ENCODE results near the gene JOSD1. TPM values are rescaled to one million over a fixed set of nuclear protein-coding genes. Genes with fewer than 3 reads are reported as not detected.
A peak's percentile ranks its signal among the peaks of the same experiment; 100 is the strongest.

Gene JOSD1
- total and polyA plus RNA-seq, 12 donors = 9.6 to 37.3 (median 21.8) TPM

GRCh38 chr22:38716826-38717225 is 16.1 kb upstream of the JOSD1 start:
- Histone ChIP-seq H3K9me3 (no peaks in the 10 kb centered on the region), H3K4me3 (no peak overlapping the region), H3K36me3 (peaks cover 0 to 80% (median 25%) of the 10 kb centered on the region in 9 donors), H3K27me3 (no peaks in the 10 kb centered on the region), H3K4me1 (peaks cover 3 to 51% (median 36%) of the 10 kb centered on the region in 9 donors), H3K27ac (no peak overlapping the region)
- WGBS, 2 donors = 90 to 96% methylated on average over 9 of the region's 9 CpGs
- ATAC-seq = no peak
- TF ChIP-seq CTCF (IDR thresholded peaks at IDR 0.05) = no peak
- intact Hi-C loops (cut with DNase I) = loop anchor here in 1 of 10 donors (5.0 kb wide), 1 partner anchor 35 kb away; no protein-coding TSS in a partner anchor
- DNase-seq = no peak

GRCh38 chr22:38716271-38716670 is 15.5 kb upstream of the JOSD1 start:
- Histone ChIP-seq H3K27ac (no peak overlapping the region), H3K27me3 (no peaks in the 10 kb centered on the region), H3K36me3 (peaks cover 0 to 80% (median 19%) of the 10 kb centered on the region in 9 donors), H3K9me3 (no peaks in the 10 kb centered on the region), H3K4me3 (no peak overlapping the region), H3K4me1 (peaks cover 3 to 52% (median 38%) of the 10 kb centered on the region in 9 donors)
- intact Hi-C loops (cut with DNase I) = loop anchor here in 1 of 10 donors (5.0 kb wide), 1 partner anchor 36 kb away; no protein-coding TSS in a partner anchor
- no peak for DNase-seq
- TF ChIP-seq CTCF (IDR thresholded peaks at IDR 0.05) = no peak
- 96 to 98% methylated on average over 10 of the region's 10 CpGs for WGBS, 2 donors
- no peak for ATAC-seq

GRCh38 chr22:38715852-38716251 is 15.1 kb upstream of the JOSD1 start:
- Histone ChIP-seq H3K27me3 (no peaks in the 10 kb centered on the region), H3K4me3 (no peak overlapping the region), H3K4me1 (peaks cover 3 to 52% (median 38%) of the 10 kb centered on the region in 9 donors), H3K36me3 (peaks cover 0 to 80% (median 15%) of the 10 kb centered on the region in 9 donors), H3K27ac (no peak overlapping the region), H3K9me3 (no peaks in the 10 kb centered on the region)
- no peak for DNase-seq
- no peak for ATAC-seq
- WGBS, 2 donors = 94 to 96% methylated on average over 15 of the region's 15 CpGs
- intact Hi-C loops (cut with DNase I) = loop anchor here in 1 of 10 donors (5.0 kb wide), 1 partner anchor 36 kb away; no protein-coding TSS in a partner anchor
- no peak for TF ChIP-seq CTCF (IDR thresholded peaks at IDR 0.05)

- no peaks in the 10 kb centered on the region for H3K27me3 ChIP-seq
- ATAC-seq (peak in 7 of 8 donors; percentile 11 to 50 (median 21)), DNase-seq (no peak)
- WGBS, 2 donors = 74 to 75% methylated on average over 9 of the region's 9 CpGs
- no peak overlapping the region for H3K27ac ChIP-seq
- no peaks in the 10 kb centered on the region for H3K9me3 ChIP-seq
- H3K36me3 ChIP-seq = peaks cover 0 to 80% (median 15%) of the 10 kb centered on the region in 9 donors
- peaks cover 3 to 53% (median 39%) of the 10 kb centered on the region in 9 donors for H3K4me1 ChIP-seq
- H3K4me3 ChIP-seq = no peak overlapping the region
- TF ChIP-seq CTCF (IDR thresholded peaks at IDR 0.05) = no peak
- intact Hi-C loops (cut with DNase I) = loop anchor here in 1 of 10 donors (5.0 kb wide), 1 partner anchor 37 kb away; no protein-coding TSS in a partner anchor
Measured at GRCh38 chr22:38715176-38715764, 14.5 kb upstream of the JOSD1 start.

Data from heart right ventricle (tissue), 16 donors.